ENCODE results near the gene P2RY11. TPM values are rescaled to one million over a fixed set of nuclear protein-coding genes. Genes with fewer than 3 reads are reported as not detected.

P2RY11 gene
- total RNA-seq, 1 experiment from 2014 or later: 60.6 TPM

DNA sequence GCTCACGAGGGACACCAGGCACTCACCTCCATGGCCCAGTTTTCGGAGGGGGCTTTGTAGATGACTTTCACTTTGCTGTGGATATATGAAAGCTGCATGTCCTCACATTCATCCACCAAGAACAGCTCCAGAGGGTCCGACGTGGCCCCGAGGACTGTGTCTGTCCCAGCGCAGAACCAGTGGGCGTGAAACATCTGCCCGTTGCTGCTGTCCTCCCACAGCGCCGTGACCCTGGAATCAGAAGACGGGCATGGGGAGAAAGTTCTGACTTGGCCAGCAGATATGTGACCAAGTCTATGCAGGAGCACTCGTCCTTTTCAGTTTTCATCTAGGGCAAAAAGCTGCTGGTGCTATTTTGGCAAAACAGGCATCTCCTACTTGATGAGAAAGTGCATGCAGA lies 37.9 kb downstream of the P2RY11 start:
- H2BK5ac ChIP-seq (ENCODE audit: insufficient read length, low read length): no peak overlapping the region
- H3T11ph ChIP-seq (ENCODE audit: low read length): no peak overlapping the region
- no peak overlapping the region for H3K14ac ChIP-seq (ENCODE audit: insufficient read depth, low read length)
- no peaks in the 10 kb centered on the region for H3K9me3 Mint-ChIP-seq
- no peak overlapping the region for H3K18ac ChIP-seq (ENCODE audit: insufficient read length, low read depth, low read length)
- no peaks in the 10 kb centered on the region for H3K23me2 ChIP-seq (ENCODE audit: insufficient read length, low read depth, low read length, poor library complexity, severe bottlenecking)
- H3K23ac ChIP-seq (ENCODE audit: insufficient read length, low read depth, low read length): no peak overlapping the region
- H2BK20ac ChIP-seq (ENCODE audit: low read depth, low read length, poor library complexity, severe bottlenecking): no peak overlapping the region
- no peak overlapping the region for H4K8ac ChIP-seq (replicated peaks; ENCODE audit: insufficient read length, low read depth, low read length)
- H3K4me1 ChIP-seq (ENCODE audit: insufficient read depth, low read length): no peaks in the 10 kb centered on the region
- no peaks in the 10 kb centered on the region for H3K9me3 ChIP-seq (ENCODE audit: control insufficient read depth, low read depth, low read length)
- no peak overlapping the region for H2AK5ac ChIP-seq (ENCODE audit: insufficient read length, low read length)
- no peak for DNase-seq
- H3K4me3 Mint-ChIP-seq: no peak overlapping the region
- H2BK12ac ChIP-seq (ENCODE audit: insufficient read length, low read depth, low read length): no peak overlapping the region
- no peak overlapping the region for H3K27ac ChIP-seq (ENCODE audit: insufficient read length, low read depth, low read length)
- H3K9ac ChIP-seq (ENCODE audit: extremely low read depth, insufficient read length, low read length): no peak overlapping the region
- H2BK15ac ChIP-seq (ENCODE audit: low read depth, low read length): no peak overlapping the region
- H3K79me2 ChIP-seq (ENCODE audit: insufficient read depth, low read length): no peaks in the 10 kb centered on the region
- H3K36me3 Mint-ChIP-seq (ENCODE audit: insufficient read depth in 1 of 3, low read depth in 3 of 3): peaks cover 61 to 93% (median 89%) of the 10 kb centered on the region in 3 experiments; a peak in 6 of 7 replicates
- H3K56ac ChIP-seq (ENCODE audit: insufficient read length, low read depth, low read length): no peak overlapping the region
- H4K5ac ChIP-seq (ENCODE audit: insufficient read length, low read depth, low read length): no peak overlapping the region
- H4K20me1 ChIP-seq (ENCODE audit: control insufficient read depth, insufficient read depth, insufficient read length): no peaks in the 10 kb centered on the region
- TF ChIP-seq, protein P1, sequence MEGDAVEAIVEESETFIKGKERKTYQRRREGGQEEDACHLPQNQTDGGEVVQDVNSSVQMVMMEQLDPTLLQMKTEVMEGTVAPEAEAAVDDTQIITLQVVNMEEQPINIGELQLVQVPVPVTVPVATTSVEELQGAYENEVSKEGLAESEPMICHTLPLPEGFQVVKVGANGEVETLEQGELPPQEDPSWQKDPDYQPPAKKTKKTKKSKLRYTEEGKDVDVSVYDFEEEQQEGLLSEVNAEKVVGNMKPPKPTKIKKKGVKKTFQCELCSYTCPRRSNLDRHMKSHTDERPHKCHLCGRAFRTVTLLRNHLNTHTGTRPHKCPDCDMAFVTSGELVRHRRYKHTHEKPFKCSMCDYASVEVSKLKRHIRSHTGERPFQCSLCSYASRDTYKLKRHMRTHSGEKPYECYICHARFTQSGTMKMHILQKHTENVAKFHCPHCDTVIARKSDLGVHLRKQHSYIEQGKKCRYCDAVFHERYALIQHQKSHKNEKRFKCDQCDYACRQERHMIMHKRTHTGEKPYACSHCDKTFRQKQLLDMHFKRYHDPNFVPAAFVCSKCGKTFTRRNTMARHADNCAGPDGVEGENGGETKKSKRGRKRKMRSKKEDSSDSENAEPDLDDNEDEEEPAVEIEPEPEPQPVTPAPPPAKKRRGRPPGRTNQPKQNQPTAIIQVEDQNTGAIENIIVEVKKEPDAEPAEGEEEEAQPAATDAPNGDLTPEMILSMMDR (conservative IDR thresholded peaks at IDR 0.05): no peak
- H3K79me1 ChIP-seq (ENCODE audit: insufficient read depth, low read depth, low read length, poor library complexity, severe bottlenecking): no peaks in the 10 kb centered on the region
- H3K27me3 ChIP-seq (ENCODE audit: insufficient read depth, low read length): no peaks in the 10 kb centered on the region
- H3K4me2 ChIP-seq (ENCODE audit: insufficient read depth, insufficient read length, low read length): no peak overlapping the region
- no peak overlapping the region for H2AFZ ChIP-seq (ENCODE audit: low read length)
- no peak overlapping the region for H3K4ac ChIP-seq (ENCODE audit: low read depth, low read length)
- H4K91ac ChIP-seq (ENCODE audit: insufficient read length, low read depth, low read length): no peak overlapping the region
- H3K27me3 Mint-ChIP-seq (ENCODE audit: low read depth): no peaks in the 10 kb centered on the region
- WGBS (ENCODE audit: extremely low coverage, insufficient read length, low lambda C conversion rate): no CpG with 5 or more reads among the region's 12 CpGs
- no peak overlapping the region for H3K27ac Mint-ChIP-seq
- H3K4me1 Mint-ChIP-seq: no peaks in the 10 kb centered on the region
- no peak overlapping the region for H2BK120ac ChIP-seq (ENCODE audit: low read depth, low read length, poor library complexity, severe bottlenecking)
